Measurements from ENCODE around the gene EVA1B. TPM values are rescaled to one million over a fixed set of nuclear protein-coding genes. Genes with fewer than 3 reads are reported as not detected.
A peak's percentile ranks its signal among the peaks of the same experiment; 100 is the strongest.

The EVA1B gene
- total RNA-seq, 1 experiment from 2014 or later = 5.5 TPM

- no peak for TF ChIP-seq CTCF (conservative IDR thresholded peaks at IDR 0.05)
- no peak overlapping the region for H3K4ac ChIP-seq (ENCODE audit: low read depth, low read length)
- H3K9me3 Mint-ChIP-seq = no peaks in the 10 kb centered on the region
- no peak overlapping the region for H3K4me2 ChIP-seq (ENCODE audit: insufficient read depth, insufficient read length, low read length)
- no peaks in the 10 kb centered on the region for H4K20me1 ChIP-seq (ENCODE audit: control insufficient read depth, insufficient read depth, insufficient read length)
- H3K4me1 ChIP-seq (ENCODE audit: insufficient read depth, low read length) = 0 out of 2 replicates have a peak, but pooled peaks cover 2% of the 10 kb centered on the region
- no peak overlapping the region for H2BK15ac ChIP-seq (ENCODE audit: low read depth, low read length)
- H2BK5ac ChIP-seq (ENCODE audit: insufficient read length, low read length) = no peak overlapping the region
- no peak for DNase-seq
- H3K14ac ChIP-seq (ENCODE audit: insufficient read depth, low read length) = no peak overlapping the region
- no peak overlapping the region for H4K91ac ChIP-seq (ENCODE audit: insufficient read length, low read depth, low read length)
- H3K18ac ChIP-seq (ENCODE audit: insufficient read length, low read depth, low read length) = no peak overlapping the region
- H2AK5ac ChIP-seq (ENCODE audit: insufficient read length, low read length) = no peak overlapping the region
- whole genome bisulfite sequencing (ENCODE audit: extremely low coverage, insufficient read length, low lambda C conversion rate) = no CpG with 5 or more reads among the region's 15 CpGs
- no peaks in the 10 kb centered on the region for H3K23me2 ChIP-seq (ENCODE audit: insufficient read length, low read depth, low read length, poor library complexity, severe bottlenecking)
- no peak overlapping the region for H4K8ac ChIP-seq (replicated peaks; ENCODE audit: insufficient read length, low read depth, low read length)
- H3K23ac ChIP-seq (ENCODE audit: insufficient read length, low read depth, low read length) = no peak overlapping the region
- no peaks in the 10 kb centered on the region for H3K79me1 ChIP-seq (ENCODE audit: insufficient read depth, low read depth, low read length, poor library complexity, severe bottlenecking)
- H3K4me1 Mint-ChIP-seq = peaks cover 7 to 11% of the 10 kb centered on the region in 2 experiments
- no peak overlapping the region for H3T11ph ChIP-seq (ENCODE audit: low read length)
- H3K27me3 Mint-ChIP-seq (ENCODE audit: low read depth) = no peaks in the 10 kb centered on the region
- H2BK20ac ChIP-seq (ENCODE audit: low read depth, low read length, poor library complexity, severe bottlenecking) = no peak overlapping the region
- no peak overlapping the region for H3K9ac ChIP-seq (ENCODE audit: extremely low read depth, insufficient read length, low read length)
- no peak overlapping the region for H2BK12ac ChIP-seq (ENCODE audit: insufficient read length, low read depth, low read length)
- no peak overlapping the region for H3K56ac ChIP-seq (ENCODE audit: insufficient read length, low read depth, low read length)
- H2BK120ac ChIP-seq (ENCODE audit: low read depth, low read length, poor library complexity, severe bottlenecking) = no peak overlapping the region
- H3K27ac Mint-ChIP-seq = peak overlapping the region in 1 of 3 experiments; percentile 55; a peak in 1 of 7 replicates
- H4K5ac ChIP-seq (ENCODE audit: insufficient read length, low read depth, low read length) = no peak overlapping the region
- no peaks in the 10 kb centered on the region for H3K27me3 ChIP-seq (ENCODE audit: insufficient read depth, low read length)
- no peaks in the 10 kb centered on the region for H3K9me3 ChIP-seq (ENCODE audit: control insufficient read depth, low read depth, low read length)
- no peak overlapping the region for H3K4me3 Mint-ChIP-seq
- H3K36me3 Mint-ChIP-seq (ENCODE audit: insufficient read depth in 1 of 3, low read depth in 3 of 3) = peaks cover 22 to 52% (median 30%) of the 10 kb centered on the region in 3 experiments; a peak in 6 of 7 replicates
- H3K79me2 ChIP-seq (ENCODE audit: insufficient read depth, low read length) = no peaks in the 10 kb centered on the region
- H3K27ac ChIP-seq (ENCODE audit: insufficient read length, low read depth, low read length) = no peak overlapping the region
- H2AFZ ChIP-seq (ENCODE audit: low read length) = no peak overlapping the region
Observed at GRCh38 chr1:36352910-36353878, 29.7 kb upstream of the EVA1B start.

Data from H9 (cell line).